ENCODE data around the gene WDR38. TPM values are rescaled to one million over a fixed set of nuclear protein-coding genes. Genes with fewer than 3 reads are reported as not detected.
A peak's percentile ranks its signal among the peaks of the same experiment; 100 is the strongest.

The WDR38 gene
- total RNA-seq, 2 donors from 2014 or later = not detected

GRCh38 chr9:124894741-124895170, 41.5 kb downstream of the WDR38 start:
- no peak overlapping the region for H3K4me3 ChIP-seq
- H3K27me3 ChIP-seq = no peaks in the 10 kb centered on the region
- H3K9me3 ChIP-seq = no peaks in the 10 kb centered on the region
- H3K4me1 ChIP-seq = no peaks in the 10 kb centered on the region
- no peak overlapping the region for H3K27ac ChIP-seq
- DNase-seq (ENCODE audit: low spot score) = no peak
- TF ChIP-seq CTCF (IDR thresholded peaks at IDR 0.05) = peak in 1 of 2 donors; percentile 46
- H3K36me3 ChIP-seq = peaks cover 54% of the 10 kb centered on the region

- Histone ChIP-seq H3K27ac (no peak overlapping the region), H3K4me1 (no peaks in the 10 kb centered on the region), H3K27me3 (no peaks in the 10 kb centered on the region), H3K36me3 (peaks cover 45% of the 10 kb centered on the region), H3K9me3 (no peaks in the 10 kb centered on the region), H3K4me3 (no peak overlapping the region)
- DNase-seq (ENCODE audit: low spot score) = no peak
- TF ChIP-seq CTCF (IDR thresholded peaks at IDR 0.05) = no peak
Measured at GRCh38 chr9:124897570-124898460, 44.6 kb downstream of the WDR38 start.

DNA sequence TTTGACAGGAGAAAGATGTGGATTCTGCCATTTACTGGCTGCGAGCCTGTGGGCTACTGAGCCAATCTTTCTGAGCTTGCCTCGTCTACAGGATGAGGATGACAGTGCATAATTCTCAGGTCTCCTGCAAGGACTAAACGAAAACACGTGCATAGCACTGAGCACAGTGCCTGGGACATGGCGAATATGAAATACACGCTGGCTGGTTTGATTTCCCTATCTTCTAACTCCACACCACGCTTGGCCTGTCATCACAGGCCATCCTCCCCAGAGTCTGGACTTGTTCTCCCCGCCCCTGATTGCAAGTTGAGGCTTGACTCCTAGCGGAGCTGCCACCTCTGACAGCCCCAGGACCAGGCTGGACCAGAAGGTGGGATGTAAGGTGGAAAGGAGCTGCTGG, 46.6 kb downstream of the WDR38 start:
- H3K4me1 ChIP-seq = no peaks in the 10 kb centered on the region
- H3K27ac ChIP-seq = no peak overlapping the region
- TF ChIP-seq CTCF (IDR thresholded peaks at IDR 0.05) = no peak
- no peak for DNase-seq (ENCODE audit: low spot score)
- H3K4me3 ChIP-seq = no peak overlapping the region
- H3K9me3 ChIP-seq = no peaks in the 10 kb centered on the region
- H3K27me3 ChIP-seq = no peaks in the 10 kb centered on the region
- peaks cover 32% of the 10 kb centered on the region for H3K36me3 ChIP-seq

DNA sequence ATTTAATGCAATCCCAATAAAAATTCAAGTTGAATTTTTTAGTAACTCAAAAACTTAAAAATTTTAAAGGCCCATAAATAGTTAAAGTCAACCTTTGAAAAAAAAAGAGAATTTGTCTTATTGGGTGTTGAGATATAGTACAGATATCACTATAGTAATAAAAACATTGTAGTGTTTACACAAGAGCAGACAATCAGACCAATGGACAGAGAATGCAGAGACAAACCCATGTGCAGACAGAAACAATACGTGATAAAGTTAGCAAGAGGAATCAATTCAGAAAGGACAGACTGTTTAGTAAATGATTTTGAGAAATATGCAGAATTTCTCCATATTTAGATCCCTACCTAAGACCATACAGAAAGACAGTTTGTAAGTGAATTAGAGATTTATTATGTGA, 53.7 kb downstream of the WDR38 start:
- H3K27me3 ChIP-seq = no peaks in the 10 kb centered on the region
- DNase-seq (ENCODE audit: low spot score) = no peak
- no peak overlapping the region for H3K4me3 ChIP-seq
- no peaks in the 10 kb centered on the region for H3K9me3 ChIP-seq
- TF ChIP-seq CTCF (IDR thresholded peaks at IDR 0.05) = no peak
- H3K36me3 ChIP-seq = peaks cover 49% of the 10 kb centered on the region
- H3K4me1 ChIP-seq = no peaks in the 10 kb centered on the region
- no peak overlapping the region for H3K27ac ChIP-seq

Other genes with a start within 250 kb of the WDR38 start
- 1 to 10 TPM; 1.9 to 2.6 TPM for gene NR6A1, start 82.1 kb upstream of the WDR38 start, total RNA-seq
- gene OLFML2A, start 76.3 kb upstream of the WDR38 start, total RNA-seq = 10 to 100 TPM; 41.2 to 53.2 TPM
- 1,000 to 10,000 TPM in 1 of 2 donors, 100 to 1,000 TPM in 1; 846 to 1,378 TPM for gene RPL35, start 8.5 kb downstream of the WDR38 start, total RNA-seq
- gene ARPC5L, start 8.7 kb downstream of the WDR38 start, total RNA-seq = 10 to 100 TPM; 21.7 to 23.5 TPM
- gene GOLGA1, start 87.6 kb downstream of the WDR38 start, total RNA-seq = 10 to 100 TPM; 12.8 to 17.2 TPM